ENCODE results near the gene ITGB4. TPM values are rescaled to one million over a fixed set of nuclear protein-coding genes. Genes with fewer than 3 reads are reported as not detected.

ITGB4 gene
- total RNA-seq, 1 donor from 2014 or later = 48.2 TPM

GRCh38 chr17:75731716-75732498, 10.6 kb downstream of the ITGB4 start:
- no peak for DNase-seq

DNA sequence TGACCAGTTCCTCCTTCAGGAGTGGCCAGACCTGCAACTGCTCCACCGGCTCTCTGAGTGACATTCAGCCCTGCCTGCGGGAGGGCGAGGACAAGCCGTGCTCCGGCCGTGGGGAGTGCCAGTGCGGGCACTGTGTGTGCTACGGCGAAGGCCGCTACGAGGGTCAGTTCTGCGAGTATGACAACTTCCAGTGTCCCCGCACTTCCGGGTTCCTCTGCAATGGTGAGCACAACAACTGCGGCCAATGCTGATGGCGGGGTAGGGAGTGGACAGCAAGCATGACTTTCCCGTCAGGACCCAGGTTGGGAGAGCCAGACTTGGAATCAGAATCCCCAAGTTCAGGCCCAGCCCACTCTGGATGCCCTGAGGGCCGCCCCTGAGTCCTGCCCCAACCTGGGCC, 12.2 kb downstream of the ITGB4 start:
- DNase-seq = no peak

- no peak for DNase-seq
Observed at GRCh38 chr17:75734674-75735294, 13.5 kb downstream of the ITGB4 start.

DNA sequence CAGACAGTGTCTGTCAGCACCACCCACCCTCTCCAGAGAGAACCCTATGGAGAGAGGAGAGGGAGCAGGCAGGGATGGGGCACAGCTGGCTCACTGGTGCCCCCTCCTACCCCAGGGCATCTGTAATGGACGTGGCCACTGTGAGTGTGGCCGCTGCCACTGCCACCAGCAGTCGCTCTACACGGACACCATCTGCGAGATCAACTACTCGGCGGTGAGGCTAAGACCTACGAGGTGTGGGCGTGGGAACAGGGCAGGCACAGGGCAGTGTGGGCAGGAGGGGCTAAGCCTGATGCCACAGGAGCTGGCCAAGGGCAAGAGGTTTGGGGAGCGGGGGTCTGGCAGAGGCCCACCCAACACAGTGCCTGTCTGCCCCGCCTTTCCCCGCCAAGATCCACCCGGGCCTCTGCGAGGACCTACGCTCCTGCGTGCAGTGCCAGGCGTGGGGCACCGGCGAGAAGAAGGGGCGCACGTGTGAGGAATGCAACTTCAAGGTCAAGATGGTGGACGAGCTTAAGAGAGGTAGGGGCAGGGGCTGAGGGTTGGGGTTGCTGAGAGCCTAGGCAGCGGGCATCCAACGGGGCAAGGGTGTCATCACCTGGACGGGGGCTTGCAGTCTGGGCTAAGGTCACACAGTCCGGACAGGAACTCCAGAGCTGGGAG, 15.0 kb downstream of the ITGB4 start:
- no peak for DNase-seq

GRCh38 chr17:75737133-75737962, 16.1 kb downstream of the ITGB4 start:
- DNase-seq = no peak

DNA sequence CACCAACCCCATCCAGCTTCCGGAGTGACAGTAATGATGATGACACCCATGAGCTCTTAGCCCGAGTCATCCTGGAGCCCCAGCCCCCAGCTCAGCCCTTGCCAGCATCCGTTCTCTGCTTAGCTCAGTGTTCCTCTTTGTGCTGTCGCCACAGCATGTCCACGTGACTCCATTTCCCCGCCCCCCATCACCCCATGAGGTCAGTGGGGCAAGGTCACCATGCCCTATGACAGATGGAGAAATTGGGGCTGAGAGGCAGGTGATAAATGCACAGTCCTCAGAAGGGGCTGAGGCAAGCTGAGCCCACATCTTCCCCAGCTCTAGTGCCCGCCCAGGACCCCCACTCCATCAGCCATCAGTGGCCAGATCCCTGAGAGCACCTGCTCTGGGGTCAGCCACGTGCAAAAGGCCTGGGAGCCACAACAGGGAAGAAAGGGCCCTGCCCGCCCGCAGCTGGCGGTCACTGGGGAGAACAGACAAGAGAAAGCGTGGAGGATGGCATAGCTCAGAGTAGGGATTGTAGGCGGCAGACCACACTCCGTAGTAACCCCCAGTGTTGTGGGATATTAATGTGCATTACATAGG, 17.1 kb downstream of the ITGB4 start:
- no peak for DNase-seq

GRCh38 chr17:75739174-75739573, 17.9 kb downstream of the ITGB4 start:
- DNase-seq = no peak

DNA sequence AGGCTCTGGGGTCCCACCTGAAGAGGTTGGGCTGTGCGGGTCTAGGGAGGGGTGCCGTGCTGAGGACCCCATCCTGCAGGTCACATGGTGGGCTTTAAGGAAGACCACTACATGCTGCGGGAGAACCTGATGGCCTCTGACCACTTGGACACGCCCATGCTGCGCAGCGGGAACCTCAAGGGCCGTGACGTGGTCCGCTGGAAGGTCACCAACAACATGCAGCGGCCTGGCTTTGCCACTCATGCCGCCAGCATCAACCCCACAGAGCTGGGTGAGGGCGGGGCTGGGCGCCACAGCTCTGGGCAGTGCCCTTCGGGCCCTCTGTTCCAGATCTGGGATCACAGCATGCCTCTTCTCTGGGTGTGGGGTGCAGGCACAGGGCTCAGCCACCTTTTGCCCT, 18.5 kb downstream of the ITGB4 start:
- DNase-seq = no peak

GRCh38 chr17:75740215-75740614, 19.0 kb downstream of the ITGB4 start:
- DNase-seq = no peak

GRCh38 chr17:75740631-75741077, 19.4 kb downstream of the ITGB4 start:
- DNase-seq = no peak

DNA sequence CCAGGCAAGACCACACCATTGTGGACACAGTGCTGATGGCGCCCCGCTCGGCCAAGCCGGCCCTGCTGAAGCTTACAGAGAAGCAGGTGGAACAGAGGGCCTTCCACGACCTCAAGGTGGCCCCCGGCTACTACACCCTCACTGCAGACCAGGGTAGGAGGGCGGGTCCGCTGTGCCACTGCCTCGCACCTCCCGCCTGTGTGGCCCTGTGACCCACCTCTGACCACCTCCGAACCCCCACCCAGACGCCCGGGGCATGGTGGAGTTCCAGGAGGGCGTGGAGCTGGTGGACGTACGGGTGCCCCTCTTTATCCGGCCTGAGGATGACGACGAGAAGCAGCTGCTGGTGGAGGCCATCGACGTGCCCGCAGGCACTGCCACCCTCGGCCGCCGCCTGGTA, 21.1 kb downstream of the ITGB4 start:
- no peak for DNase-seq

DNA sequence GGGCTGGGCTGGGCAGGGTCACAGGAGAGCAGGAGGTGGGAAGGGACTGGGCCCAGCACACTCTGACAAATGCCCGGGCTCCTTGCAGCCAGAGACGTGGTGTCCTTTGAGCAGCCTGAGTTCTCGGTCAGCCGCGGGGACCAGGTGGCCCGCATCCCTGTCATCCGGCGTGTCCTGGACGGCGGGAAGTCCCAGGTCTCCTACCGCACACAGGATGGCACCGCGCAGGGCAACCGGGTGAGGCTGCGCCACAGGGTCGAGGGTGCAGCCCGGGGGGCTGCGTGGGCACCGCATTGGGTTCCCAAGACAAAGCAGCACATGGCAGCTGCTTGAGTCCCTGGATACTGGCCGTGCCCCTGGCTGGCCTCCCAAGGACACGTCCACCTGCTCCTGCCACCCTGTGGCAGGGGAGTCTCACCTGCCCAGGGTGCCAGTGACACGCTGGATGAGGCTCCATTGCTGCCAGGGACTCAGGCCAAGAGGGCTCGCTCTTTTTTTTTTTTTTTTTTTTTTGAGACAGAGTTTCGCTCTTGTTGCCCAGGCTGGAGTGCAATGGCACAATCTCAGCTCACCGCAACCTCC, 22.5 kb downstream of the ITGB4 start:
- no peak for DNase-seq

GRCh38 chr17:75748706-75749105, 27.4 kb downstream of the ITGB4 start:
- no peak for DNase-seq

- peak; percentile 88 for DNase-seq
Observed at GRCh38 chr17:75749545-75750389, 28.5 kb downstream of the ITGB4 start.

- DNase-seq = no peak
Observed at GRCh38 chr17:75750661-75751423, 29.6 kb downstream of the ITGB4 start.

DNA sequence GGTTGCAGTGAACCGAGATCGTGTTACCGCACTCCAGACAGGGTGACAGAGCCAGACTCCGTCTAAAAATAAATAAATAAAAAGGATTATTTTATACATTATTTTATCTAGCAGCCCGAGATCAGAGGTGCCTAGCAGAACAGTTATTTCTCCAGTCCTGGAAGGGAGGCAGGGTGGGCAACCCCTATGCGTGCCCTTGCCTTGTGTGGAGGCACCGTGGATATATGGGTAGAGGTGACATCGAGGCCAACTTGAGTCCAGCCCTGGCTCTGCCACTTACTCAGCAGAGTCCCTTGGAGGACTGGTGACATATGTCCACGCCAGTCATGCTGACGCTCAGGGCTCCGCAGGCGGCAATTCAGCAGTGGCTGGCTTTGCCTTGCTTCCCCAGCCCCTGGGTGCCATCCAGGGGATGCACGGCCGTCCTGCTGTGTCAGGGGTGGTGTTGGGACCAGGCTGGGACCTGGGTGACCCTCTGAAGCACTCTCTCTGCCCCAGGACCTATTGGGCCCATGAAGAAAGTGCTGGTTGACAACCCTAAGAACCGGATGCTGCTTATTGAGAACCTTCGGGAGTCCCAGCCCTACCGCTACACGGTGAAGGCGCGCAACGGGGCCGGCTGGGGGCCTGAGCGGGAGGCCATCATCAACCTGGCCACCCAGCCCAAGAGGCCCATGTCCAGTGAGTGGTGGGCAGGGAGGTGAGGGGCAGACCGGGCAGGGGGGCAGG, 30.6 kb downstream of the ITGB4 start:
- peak; percentile 47 for DNase-seq

DNA sequence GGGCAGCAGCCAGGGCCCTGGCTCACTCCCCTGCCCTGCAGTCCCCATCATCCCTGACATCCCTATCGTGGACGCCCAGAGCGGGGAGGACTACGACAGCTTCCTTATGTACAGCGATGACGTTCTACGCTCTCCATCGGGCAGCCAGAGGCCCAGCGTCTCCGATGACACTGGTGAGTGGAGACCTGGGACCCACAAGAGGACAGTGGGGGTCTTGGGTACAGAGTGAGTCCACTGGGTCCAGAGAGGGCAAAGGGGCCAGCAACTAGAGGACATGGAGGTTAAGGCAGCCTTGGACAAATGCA, 31.1 kb downstream of the ITGB4 start:
- no peak for DNase-seq

DNA sequence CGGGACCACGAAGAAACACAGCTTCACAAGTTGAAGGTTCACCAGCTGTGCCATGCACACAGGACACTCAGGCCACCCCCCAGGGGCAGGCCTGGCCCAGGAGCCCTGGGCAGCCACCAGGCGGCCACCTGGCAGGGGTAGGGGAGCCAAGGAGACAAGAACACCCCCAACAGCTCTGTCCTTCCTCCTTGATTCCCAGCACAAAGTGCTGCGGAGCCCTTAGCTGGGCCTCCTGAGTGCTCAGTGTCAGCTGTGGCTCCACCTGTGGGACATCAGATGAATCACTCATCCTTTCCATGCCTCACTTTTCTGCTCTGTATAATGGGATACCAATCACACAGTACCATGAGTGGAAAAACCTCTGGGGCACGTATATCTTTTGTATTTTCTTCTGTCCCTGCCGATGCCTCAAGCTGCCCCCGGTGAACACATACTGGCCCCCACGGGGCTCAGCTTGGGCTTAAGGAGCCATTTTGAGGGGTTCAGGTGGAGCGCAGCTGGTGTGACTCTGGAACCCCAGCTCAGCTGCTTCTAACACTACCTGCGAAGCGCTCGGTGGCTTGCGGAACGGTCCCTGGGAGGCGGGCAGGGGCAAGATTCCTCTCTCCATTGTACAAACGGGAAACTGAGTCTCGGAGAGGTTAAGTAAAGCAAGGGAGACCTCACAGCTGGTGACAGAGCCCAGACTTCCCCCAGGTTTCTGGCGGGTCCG, 31.7 kb downstream of the ITGB4 start:
- DNase-seq = no peak

Data from tongue (tissue), 2 donors.